GM18498 (cell line): ENCODE data around the gene ASTE1.
"Not testable (repeated sequence)": the region's sequence is repeated elsewhere in the genome, so short reads cannot be mapped to it uniquely, and the experiment has no call there.

Source experiments
- ATAC-seq: cut with Tn5 transposase; IDR thresholded peaks from one replicate; pipeline ENCODE4 v1.9.1; 2021; ENCODE audit warnings: mild to moderate bottlenecking, moderate library complexity; ENCODE audit not compliant: unreplicated experiment

Gene ASTE1, protein sequence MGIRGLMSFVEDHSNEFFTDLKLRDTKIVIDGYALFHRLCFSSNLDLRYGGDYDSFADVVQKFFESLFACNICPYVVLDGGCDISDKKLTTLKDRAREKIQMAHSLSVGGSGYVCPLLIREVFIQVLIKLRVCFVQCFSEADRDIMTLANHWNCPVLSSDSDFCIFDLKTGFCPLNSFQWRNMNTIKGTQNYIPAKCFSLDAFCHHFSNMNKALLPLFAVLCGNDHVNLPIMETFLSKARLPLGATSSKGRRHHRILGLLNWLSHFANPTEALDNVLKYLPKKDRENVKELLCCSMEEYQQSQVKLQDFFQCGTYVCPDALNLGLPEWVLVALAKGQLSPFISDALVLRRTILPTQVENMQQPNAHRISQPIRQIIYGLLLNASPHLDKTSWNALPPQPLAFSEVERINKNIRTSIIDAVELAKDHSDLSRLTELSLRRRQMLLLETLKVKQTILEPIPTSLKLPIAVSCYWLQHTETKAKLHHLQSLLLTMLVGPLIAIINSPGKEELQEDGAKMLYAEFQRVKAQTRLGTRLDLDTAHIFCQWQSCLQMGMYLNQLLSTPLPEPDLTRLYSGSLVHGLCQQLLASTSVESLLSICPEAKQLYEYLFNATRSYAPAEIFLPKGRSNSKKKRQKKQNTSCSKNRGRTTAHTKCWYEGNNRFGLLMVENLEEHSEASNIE

DNA sequence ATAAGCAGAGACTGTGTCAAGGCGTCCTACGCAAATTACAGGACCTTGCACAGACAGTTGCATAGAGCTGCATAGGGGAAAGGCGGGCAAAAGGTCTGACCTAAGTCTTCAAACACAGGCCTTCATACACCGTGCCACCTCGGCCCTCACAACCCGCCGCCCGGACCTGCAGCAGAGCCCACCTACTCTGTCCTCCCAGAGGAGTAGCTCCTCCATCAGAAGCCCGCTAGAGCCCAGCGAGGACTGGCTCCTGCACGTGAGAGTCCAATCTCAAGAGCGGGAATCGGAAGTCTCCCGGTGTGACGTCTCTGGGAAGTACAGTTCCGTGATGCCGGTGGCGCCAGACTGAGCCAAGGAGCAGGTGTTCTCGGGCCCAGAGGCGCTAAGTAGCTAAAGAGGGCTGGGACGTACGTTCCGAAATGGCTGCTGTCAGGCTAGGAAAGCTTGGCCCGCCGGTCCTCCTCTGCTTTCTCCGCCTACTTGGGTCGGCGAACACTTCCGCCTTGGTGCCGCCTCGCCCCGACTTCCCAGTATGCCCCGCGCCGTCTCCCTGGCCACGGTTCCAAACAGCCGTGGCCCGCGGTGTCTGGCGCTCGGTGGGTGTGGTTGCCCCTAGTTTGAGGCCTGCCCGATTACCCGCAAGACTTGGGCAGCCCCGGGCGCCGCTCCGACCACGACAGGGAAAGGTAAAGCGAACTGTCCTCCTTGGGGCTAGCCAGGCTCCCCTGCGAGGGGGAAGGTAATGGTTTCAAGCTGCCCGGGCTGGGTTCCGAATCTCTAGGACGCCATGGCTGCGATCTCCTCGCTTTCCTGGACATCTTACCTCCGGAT is at the start of gene ASTE1, which contains the start of gene NEK11:
Gene ASTE1, minus strand, starts transcription at position 505 of the 831 bp plus-strand sequence. CDS start 1,519 bp downstream, outside the sequence.
Gene NEK11, plus strand, starts transcription at position 557 of the 831 bp plus-strand sequence. CDS start 2,832 bp downstream, outside the sequence.
- peak; percentile 99 for ATAC-seq

GRCh38 chr3:131075632-131076328 is 49.2 kb upstream of the ASTE1 start:
- peak; percentile 79 for ATAC-seq

GRCh38 chr3:131072845-131073244 is 46.2 kb upstream of the ASTE1 start:
- ATAC-seq = no peak

DNA sequence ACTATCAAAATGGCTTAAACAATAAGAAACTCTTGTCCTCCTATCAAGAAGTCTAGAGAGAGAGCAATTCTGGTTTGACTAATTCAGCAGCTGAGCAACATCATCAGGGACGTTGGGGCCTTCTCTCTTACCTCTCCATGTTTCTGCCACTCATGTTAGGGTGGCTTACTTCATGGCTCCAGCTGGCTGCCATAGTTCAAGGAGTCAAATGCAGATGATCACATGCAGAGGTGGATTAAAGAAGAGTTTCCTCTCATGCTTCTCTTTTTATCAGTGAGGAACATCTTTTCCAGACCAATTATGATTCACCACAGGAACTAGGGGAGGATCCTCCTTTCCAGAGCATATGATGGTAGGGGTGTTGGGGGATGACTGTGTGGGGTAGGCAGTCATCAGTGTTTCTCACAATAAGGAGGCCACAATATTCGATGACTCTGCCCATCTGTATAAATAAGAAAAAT is 45.5 kb upstream of the ASTE1 start:
- ATAC-seq = no peak

GRCh38 chr3:131067983-131068382 is 41.4 kb upstream of the ASTE1 start:
- ATAC-seq = peak; percentile 42

- no peak for ATAC-seq
These were observed 26.6 kb upstream of the ASTE1 start for GRCh38 chr3:131053043-131053859.

- no peak for ATAC-seq
These were observed 23.4 kb upstream of the ASTE1 start for GRCh38 chr3:131050001-131050400.

- no peak for ATAC-seq
These were observed 21.4 kb upstream of the ASTE1 start for GRCh38 chr3:131048030-131048429.

GRCh38 chr3:131047582-131047981 is 21.0 kb upstream of the ASTE1 start:
- ATAC-seq = no peak

- not testable (repeated sequence) for ATAC-seq
These were observed 15.8 kb upstream of the ASTE1 start for GRCh38 chr3:131042271-131042985.

GRCh38 chr3:131038326-131038725 is 11.7 kb upstream of the ASTE1 start:
- ATAC-seq = no peak

DNA sequence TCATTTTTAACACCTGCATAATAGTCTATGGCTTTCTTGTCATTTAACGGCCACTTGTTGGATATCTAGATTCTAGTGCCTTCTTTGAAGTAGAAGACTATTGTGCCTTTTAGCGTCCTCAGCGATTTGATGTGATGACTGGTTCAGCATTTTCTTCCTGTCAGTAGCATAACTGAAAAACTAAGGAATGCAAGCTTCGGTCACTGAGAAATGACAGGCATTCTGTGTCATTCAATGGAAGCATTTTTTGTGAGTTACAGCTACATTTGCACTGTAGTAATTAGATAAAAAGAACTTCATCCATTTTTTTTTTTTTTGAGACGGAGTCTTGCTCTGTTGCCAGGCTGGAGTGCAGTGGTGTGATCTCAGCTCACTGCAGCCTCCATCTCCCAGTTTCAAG is 10.4 kb upstream of the ASTE1 start:
- ATAC-seq = no peak

DNA sequence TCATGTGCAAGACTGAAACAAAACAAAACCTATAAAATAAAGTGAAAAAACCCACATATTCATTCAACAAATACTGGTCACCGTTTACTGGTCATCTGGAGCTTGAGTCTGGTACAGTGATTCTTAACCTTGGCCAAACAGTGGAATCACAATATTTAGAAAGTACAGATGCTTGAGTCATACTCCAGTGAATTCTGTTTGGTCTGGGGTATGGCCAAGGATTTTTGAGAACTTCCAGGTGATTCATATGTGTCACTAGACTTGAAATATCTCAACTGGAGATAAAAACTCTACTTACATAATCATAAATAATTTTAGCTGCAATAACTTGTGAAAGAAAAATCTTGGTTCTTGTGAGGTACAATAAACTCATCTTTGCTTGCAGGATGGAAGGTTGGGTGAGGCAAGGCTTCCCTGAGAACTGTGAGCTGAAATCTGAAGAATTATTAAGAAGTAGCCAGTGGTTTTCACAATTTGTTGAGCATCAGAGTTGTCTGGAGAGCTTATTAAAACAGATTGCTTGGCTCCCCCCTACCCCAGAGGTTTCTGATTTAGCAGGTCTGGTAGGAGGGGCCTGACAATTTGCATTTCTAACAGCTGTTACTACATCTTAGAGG is 9.7 kb upstream of the ASTE1 start:
- no peak for ATAC-seq

GRCh38 chr3:131033480-131034080 is 7.0 kb upstream of the ASTE1 start:
- ATAC-seq = peak; percentile 74

- no peak for ATAC-seq
These were observed 5.0 kb upstream of the ASTE1 start for GRCh38 chr3:131031660-131032059.

DNA sequence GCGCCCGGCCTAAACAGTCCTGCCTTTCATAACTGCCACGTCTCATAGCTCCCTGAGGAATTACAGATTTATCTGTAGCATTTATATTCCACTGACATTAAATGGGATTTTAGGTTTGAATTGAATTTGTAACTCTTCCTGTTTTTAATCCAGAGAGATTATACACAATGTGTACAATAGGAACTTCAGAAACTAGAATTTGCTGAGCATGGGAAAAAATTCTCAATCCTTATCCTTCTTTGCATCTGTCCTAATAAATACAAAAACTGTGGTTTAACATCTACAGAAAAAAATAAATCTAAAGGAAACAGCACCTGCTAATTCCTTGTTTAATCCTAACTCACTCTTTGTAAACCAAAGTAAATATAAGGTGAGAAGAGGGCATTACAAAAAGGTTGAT is 2.2 kb upstream of the ASTE1 start:
- no peak for ATAC-seq

GRCh38 chr3:131025539-131025938 is 1.1 kb downstream of the ASTE1 start:
- ATAC-seq = no peak

GRCh38 chr3:131020122-131020693 is 6.4 kb downstream of the ASTE1 start:
- no peak for ATAC-seq
